GM12873 (cell line): ENCODE measurements around the gene GPX3.

Experiments
- TF ChIP-seq, protein P1 (sequence below): IDR thresholded peaks from 2 replicates; pipeline ENCODE4 v1.5.1; 2012; ENCODE audit warnings: low read depth, mild to moderate bottlenecking, moderate library complexity, low read length, control low read depth; ENCODE audit not compliant: insufficient read depth; ENCODE audit errors: missing control alignments

GPX3 gene

GRCh38 chr5:151041577-151042268, 21.3 kb downstream of the GPX3 start:
- TF ChIP-seq, protein P1, sequence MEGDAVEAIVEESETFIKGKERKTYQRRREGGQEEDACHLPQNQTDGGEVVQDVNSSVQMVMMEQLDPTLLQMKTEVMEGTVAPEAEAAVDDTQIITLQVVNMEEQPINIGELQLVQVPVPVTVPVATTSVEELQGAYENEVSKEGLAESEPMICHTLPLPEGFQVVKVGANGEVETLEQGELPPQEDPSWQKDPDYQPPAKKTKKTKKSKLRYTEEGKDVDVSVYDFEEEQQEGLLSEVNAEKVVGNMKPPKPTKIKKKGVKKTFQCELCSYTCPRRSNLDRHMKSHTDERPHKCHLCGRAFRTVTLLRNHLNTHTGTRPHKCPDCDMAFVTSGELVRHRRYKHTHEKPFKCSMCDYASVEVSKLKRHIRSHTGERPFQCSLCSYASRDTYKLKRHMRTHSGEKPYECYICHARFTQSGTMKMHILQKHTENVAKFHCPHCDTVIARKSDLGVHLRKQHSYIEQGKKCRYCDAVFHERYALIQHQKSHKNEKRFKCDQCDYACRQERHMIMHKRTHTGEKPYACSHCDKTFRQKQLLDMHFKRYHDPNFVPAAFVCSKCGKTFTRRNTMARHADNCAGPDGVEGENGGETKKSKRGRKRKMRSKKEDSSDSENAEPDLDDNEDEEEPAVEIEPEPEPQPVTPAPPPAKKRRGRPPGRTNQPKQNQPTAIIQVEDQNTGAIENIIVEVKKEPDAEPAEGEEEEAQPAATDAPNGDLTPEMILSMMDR: no peak

DNA sequence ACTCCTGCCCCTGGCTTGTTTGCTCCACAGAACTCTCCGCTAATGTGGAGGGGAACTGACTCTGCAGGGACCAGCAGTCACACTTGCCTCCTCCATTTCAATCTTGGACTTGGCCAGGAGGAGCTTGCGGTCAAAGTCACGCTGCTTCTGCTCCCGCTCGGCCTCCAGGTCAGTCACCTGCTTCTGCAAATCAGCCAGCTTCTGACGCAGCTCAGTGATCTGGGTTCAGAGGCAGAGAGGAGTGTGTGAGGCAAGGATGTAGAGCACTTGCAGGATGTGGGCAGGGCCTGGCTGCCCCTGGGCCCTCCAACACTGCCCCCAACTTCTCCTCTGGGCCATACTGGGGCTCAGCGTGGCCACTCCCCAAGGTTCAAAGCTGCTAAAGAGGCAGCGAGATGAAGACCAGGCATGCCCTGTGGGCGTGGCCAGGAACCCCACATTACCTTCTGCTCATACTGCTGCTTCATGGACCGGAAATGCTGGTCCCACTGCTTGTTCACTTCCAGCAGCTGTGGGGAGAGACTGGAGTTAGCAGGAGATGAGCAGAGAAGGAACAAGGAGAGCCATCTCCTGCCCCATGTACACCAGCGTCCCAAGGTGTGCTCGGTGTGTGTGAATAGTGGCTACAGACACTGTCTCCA, 22.2 kb downstream of the GPX3 start:
- TF ChIP-seq, protein P1: no peak

DNA sequence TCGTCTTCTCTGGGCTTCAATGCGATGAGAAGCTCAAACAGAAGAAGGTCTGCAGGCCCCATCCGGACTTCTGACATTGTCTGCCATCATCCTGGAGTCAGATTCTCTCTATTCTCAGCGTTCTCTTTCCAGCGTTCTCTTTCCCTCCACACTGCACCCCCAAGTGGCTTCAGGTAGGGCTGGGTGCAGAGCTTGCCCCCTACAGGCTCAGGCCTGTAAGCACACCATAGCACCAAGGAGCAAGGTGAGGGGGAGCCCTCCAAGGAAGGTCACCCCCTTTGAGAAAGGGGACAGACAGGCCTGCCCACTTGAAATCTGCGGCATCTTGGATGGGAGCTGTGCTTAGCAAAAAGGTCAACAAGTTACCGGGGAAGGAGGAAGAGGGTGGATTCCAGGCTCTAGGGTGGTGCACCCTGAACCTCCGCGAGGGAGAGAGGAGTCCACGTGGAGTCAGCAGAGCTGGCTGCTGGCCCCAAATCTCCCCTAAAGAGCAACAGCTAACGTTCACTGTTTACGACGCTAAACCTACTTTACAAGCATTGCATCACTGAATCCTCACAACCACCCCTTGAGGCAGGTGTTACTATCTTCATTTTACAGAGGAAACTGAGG, 27.5 kb downstream of the GPX3 start:
- TF ChIP-seq, protein P1: peak; percentile 91

- TF ChIP-seq, protein P1: peak; percentile 25
Measured at GRCh38 chr5:151048526-151048925, 28.1 kb downstream of the GPX3 start.

GRCh38 chr5:151051066-151051930, 30.9 kb downstream of the GPX3 start:
- TF ChIP-seq, protein P1: peak; percentile 91

- TF ChIP-seq, protein P1: no peak
Measured at GRCh38 chr5:151051931-151052608, 31.7 kb downstream of the GPX3 start.

DNA sequence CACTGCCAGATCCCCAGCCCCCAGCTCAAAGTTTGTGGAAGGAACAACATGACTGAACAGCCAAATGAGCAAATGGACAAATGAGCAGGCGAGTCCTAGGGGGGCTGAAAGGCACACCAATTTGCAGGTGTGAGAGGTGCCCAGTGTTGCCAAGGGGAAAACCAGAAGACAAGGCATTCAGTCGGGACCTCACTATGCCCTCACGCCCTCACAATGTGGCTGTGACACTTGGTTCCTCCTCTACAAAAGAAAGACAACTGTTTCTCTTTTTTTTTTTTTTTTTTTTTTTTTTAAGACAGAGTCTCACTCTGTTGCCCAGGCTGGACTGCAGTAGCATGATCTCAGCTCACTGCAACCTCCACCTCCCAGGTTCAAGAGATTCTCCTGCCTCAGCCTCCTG, 32.4 kb downstream of the GPX3 start:
- TF ChIP-seq, protein P1: no peak
